ENCODE data around the gene COX8A. TPM values are rescaled to one million over a fixed set of nuclear protein-coding genes. Genes with fewer than 3 reads are reported as not detected.

COX8A gene
- total and polyA plus RNA-seq, 10 of the 15 experiments (the other 5 are each of a cell fraction or from before 2014, with no cell fraction given), result 243 to 1,476 (median 522) TPM

DNA sequence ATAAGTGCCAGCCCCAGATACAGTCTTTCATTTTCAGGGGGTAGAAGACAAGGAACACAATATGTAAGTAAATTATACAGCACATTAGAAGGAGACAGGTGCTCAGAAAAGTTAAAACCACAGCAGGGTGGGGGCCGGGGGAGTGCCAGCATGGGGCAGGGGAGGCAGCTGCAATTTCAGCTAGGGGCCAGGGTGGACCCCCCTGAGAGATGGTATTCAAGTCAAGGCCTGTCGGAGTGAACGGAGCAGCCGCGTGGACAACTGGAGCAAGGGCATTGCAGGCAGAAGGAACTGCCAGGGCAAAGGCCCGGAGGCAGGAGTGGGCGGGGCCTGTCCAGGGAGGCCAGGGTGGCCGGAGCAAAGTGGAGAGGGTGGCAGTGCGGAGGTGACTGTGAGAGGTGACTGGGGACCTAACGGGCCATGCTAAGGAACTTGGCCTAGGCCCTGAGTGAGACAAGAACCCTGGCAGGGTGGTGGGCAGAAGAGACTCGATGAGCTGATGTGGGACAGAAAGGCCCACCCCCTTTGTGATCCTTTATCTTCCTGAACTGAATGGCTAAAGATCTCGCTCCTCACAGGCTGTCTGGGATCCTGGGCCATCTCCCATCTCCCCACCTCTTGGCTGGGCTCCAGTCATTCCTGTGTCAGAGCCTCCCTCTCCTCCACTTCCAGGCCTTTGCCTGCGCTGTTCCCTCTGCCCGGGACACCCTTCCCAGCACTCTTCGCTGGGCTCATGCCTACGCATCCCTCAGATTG is 38.9 kb downstream of the COX8A start:
- H3K4me1 ChIP-seq (ENCODE audit: control insufficient read depth, insufficient read depth, low read length), result no peaks in the 10 kb centered on the region
- no peaks in the 10 kb centered on the region for H3K27me3 ChIP-seq (replicated peaks in 1 of 2; ENCODE audit: control insufficient read depth in 2 of 2, insufficient read depth in 2 of 2, low read length in 1 of 2)
- no peak overlapping the region for H3K4me2 ChIP-seq (ENCODE audit: control insufficient read depth, insufficient read depth)
- POLR2A ChIA-PET, result no interaction called here
- no peak overlapping the region for H2AFZ ChIP-seq (ENCODE audit: control insufficient read depth, low read depth, low read length)
- no TSS peak for BruUV-seq (replicated peaks)
- in situ Hi-C loops (cut with MboI) (no loop called here), intact Hi-C loops (cut with micrococcal nuclease; ENCODE audit: unreplicated experiment) (no loop called here)
- H4K20me1 ChIP-seq (ENCODE audit: control insufficient read depth, insufficient read depth), result no peaks in the 10 kb centered on the region
- FAIRE-seq, result no peak
- DNase-seq (ENCODE audit: low read depth, low spot score), result no peak
- SMC1A ChIA-PET (ENCODE audit: uncharacterized antibody, unreplicated experiment), result no interaction called here
- no peak overlapping the region for H3K27ac ChIP-seq (ENCODE audit: control insufficient read depth, insufficient read depth)
- TF ChIP-seq RUNX3 (IDR thresholded peaks at IDR 0.05; ENCODE audit: low read length), result no peak
- no peak for TF ChIP-seq IRF4 (IDR thresholded peaks at IDR 0.05; ENCODE audit: low read depth, low read length)
- TF ChIP-seq IRF5 (IDR thresholded peaks at IDR 0.05; ENCODE audit: borderline replicate concordance), result no peak
- TF ChIP-seq TCF12 (IDR thresholded peaks at IDR 0.05; ENCODE audit: low read depth, low read length), result no peak
- no peak for TF ChIP-seq NR2C2 (IDR thresholded peaks at IDR 0.05; ENCODE audit: borderline replicate concordance, control insufficient read depth, insufficient read length, low read depth)
- TF ChIP-seq EP300 (IDR thresholded peaks at IDR 0.05; ENCODE audit: borderline replicate concordance in 1 of 2, control insufficient read depth in 1 of 2, low read depth in 2 of 2, low read length in 2 of 2), result no peak
- no peak for TF ChIP-seq SMARCA5 (IDR thresholded peaks at IDR 0.05)
- no peak for TF ChIP-seq TARDBP (IDR thresholded peaks at IDR 0.05; ENCODE audit: borderline replicate concordance)
- no peak for TF ChIP-seq FOXM1 (IDR thresholded peaks at IDR 0.05; ENCODE audit: low read depth, low read length)
- no peak for TF ChIP-seq EGR1 (IDR thresholded peaks at IDR 0.05; ENCODE audit: borderline replicate concordance in 1 of 2, low read depth in 2 of 2, low read length in 2 of 2)
- no peak for ATAC-seq
- H3K4me3 ChIP-seq, result no peak overlapping the region
- RAD21 ChIA-PET (ENCODE audit: unreplicated experiment), result no interaction called here
- WGBS (ENCODE audit: insufficient coverage, insufficient replicate concordance, low lambda C conversion rate, missing lambda C conversion rate), result 59% methylated on average over 16 of the region's 16 CpGs
- peaks cover 3% of the 10 kb centered on the region; the same call in 2 of the 3 replicates for H3K9me3 ChIP-seq (replicated peaks; ENCODE audit: control insufficient read depth, insufficient read depth, low read length)
- no peaks in the 10 kb centered on the region for H3K36me3 ChIP-seq (ENCODE audit: control insufficient read depth in 2 of 2, insufficient read depth in 2 of 2, low read length in 1 of 2)
- no peaks in the 10 kb centered on the region for H3K79me2 ChIP-seq (ENCODE audit: control insufficient read depth, insufficient read depth, low read length)
- CTCF ChIA-PET, result no interaction called here
- no peak overlapping the region for H3K9ac ChIP-seq (ENCODE audit: control insufficient read depth, insufficient read depth, low read length)
